ENCODE results near the gene LKAAEAR1.

Gene LKAAEAR1

DNA sequence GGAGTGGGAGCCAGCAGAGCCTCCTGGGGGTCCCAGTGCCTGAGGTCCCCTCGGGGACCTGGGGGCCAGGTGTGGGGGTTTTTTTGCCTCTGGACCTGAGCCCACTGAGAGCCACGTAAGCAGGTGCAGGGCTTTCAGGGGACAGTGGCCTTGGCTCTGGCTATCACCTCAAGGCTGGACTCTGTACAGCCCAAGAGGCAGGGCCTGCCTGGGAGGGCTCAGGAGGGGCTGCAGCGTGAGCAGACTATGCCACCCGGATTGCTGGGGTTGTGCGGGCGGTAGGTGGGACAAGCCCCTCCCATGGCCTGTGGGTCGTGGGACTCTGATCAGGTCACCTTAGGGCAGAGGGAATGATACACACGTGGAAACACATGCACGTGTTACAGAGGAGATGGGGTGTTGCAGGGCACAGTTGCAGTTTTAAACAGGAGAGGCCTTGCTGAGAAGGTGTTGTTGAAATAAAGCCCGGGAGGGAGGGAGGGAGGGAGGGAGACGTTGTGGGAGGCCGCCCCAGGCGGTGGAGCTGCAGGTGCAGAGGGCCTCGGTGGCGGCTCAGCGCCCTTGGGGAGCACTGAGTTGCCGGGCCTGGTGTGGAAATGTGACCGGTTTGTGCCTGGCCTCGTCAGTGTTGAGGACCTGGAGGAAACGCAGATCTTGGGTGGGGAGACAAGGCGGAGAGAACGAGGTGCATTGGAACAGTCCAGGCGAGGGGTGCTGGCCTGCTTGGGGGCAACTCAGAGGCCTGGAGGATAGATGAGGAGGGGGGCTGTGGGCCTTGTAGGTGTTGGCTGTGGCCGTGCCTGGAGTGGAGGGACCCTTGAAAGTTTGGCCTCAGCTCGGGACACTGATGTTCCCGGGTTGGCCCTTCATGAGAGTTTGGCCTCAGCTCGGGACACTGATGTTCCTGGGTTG lies 18.9 kb downstream of the LKAAEAR1 start:
- no peak for DNase-seq (ENCODE audit: low spot score)

DNA sequence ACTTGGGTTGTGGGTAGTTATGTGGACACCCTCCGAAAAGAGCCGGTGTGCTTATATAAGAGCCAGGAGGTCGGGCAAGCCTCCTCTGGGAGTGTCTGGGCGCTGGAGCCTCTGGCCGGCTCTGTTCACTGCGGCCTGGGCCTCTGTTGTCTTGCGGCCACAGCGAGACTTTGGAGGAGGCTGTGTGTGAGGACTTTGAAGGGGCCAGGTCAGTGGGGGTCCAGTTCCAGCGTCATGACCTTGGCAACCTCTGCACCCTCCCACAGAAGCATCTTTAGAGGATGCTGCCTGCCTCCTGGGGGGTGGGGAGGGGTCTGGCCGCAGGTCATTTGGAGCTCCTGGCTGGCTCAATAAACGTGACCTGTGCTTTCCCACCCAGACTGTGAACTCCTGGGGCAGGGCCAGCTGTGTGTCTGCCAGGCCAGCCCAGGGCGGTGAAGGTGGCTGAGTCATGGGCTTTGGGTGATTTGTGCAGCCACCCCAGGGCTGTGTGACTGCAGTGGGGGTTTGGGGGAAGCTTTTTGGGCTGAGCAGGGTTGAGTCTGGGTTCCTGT lies 20.0 kb downstream of the LKAAEAR1 start:
- DNase-seq (ENCODE audit: low spot score), result no peak

DNA sequence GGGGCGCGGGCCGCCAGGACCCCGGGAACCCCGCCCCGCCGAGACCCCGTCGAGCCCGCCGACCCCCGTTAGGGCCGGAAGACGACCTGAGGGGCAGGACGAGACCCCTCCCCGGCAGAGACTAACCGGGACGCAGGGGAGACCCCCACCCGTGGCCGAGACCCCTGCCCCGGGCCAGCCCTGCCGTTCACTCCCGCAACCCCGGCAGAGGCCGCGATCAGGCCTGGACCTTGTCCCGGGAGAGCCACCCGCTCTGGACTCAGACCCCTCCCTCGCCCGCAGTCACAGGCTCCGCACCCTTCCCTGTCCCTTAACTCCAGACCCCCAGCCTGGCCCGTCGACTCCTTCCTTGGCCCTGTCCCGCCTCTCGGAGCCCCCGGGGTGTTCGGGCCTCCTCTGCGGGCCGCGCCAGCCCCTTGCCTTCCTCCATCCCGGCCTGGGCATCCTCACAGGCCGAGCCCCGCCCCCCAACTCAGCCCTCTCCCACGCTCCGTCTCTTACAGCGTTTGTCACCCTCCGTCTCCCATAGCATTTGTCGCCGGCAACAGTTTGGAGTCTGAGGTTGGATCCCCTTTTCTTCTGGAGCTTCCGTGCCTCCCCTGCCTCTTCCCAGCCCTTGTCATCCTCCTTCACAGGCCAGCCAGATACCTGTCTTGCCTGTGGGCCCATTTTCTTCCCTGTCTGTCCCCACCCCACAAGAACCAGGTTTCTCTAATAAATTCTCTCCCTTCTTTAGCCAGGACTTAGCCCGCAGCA lies 20.6 kb downstream of the LKAAEAR1 start:
- no peak for DNase-seq (ENCODE audit: low spot score)

DNA sequence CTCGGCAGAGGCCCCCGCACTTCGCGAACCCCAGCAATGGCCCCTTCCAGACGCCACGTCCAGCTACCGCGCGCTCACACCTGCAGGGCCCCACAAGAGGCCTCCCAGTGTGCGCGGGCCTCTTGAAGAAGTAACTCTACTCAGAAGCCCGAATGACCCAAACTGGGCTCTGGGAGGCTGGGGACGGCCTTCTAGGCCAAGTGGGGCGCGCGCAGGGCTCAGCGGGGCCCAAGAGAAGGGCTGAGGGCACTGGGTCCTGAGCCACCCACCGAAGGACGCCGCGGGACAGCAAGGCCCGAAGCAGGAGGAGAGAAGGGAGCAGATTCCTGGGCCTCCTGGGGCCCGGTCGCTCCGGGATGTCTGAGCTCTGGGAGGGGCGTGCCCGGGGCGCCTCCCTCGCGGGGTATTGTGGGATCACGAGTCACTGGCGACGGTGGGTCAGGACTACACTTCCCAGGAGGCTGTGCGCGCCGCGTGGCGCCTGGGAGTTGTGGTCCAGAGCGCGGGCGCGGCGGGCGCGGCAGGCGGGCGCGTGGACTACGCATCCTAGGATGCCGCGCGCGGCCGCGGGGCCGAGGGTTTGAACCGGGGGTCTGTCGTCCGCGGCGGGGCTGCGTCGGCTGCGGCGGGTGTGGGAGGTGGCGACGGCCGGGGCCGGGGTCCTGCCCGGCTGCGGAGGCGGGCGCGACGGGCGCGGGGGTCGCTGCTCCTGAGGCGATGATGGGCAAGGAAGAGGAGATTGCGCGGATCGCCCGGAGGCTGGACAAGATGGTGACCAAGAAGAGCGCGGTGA lies 21.4 kb downstream of the LKAAEAR1 start, which contains the start of gene TCEA2:
TSS of gene TCEA2 (plus strand) at position 603 of the 793 bp plus-strand sequence. CDS start at position 718, 115 bp downstream.
- peak; percentile 89 for DNase-seq (ENCODE audit: low spot score)

DNA sequence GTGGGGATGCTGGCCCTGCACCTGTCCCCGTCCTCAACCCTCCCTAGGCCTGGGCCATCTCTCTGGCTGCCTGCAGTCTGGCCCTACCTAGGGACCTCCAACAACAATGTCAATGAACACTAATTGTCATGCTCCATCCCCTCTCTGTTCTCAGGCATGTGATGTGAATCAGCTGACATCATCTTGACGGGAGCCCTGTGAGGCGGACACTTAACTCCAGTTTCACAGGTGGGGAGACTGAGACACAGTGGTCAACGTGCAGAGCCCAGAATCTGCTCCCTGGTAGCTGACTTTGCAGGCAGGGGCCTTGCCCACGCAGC lies 22.0 kb downstream of the LKAAEAR1 start:
- no peak for DNase-seq (ENCODE audit: low spot score)

DNA sequence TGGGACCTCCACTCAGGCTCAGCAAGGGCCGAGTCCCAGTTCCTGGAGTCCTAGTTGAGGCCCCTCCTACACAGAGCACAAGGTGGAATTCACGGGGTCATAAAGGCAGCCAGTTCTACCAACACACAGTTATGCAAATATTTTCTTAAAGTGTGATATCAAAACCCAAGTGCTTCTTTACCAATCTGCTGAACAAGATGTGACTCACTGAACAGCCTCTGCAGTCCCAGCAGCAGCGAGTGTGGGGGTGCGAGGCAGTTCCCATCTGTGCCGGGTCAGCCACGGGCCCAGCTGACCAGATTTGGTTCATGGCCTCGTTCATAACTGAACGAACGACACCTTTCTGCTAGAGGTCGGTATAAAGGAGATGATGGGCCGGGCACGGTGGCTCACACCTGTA lies 25.7 kb downstream of the LKAAEAR1 start:
- DNase-seq (ENCODE audit: low spot score), result no peak

DNA sequence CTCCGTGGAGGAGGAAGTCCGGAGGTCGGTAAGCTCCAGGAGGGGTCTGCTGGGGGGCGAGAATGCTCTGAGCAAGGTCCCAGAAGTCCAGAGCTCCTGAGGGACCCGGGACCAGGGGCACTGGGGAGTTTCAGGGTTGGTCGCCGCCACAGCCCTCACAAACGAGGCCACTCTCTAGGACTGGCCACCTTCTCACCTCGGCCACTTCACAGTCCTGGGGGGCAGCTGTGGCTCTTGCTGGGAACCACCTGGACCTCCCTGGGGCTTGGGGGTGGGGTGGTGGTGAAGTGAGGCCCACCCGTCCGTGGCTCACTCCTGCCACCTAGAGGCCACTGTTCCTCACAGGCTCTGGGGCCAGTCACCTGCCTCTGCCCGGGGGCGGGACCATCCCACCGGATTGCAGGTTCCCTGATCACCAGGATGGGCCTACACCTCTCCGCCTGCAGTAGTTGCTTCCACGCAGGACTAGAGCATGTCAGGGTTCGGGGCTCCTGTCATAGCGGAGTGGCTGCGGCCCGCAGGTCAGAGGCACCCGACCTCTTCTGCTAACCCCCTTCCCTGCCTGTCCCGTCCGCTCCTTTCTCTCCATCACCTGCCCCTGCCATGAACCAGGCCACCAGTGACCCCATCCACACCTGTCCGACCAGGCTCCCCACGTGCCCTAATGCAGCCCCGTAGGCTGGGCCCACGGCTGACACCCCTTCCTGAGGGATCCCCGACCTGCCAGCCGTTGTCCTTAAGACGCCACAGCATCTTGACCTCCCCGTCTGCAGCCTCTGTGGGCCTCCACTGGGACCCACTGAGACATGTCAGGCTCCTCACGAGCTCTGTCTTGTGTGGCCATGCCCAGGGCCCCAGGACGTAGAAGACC lies 26.3 kb downstream of the LKAAEAR1 start:
- peak; percentile 81 for DNase-seq (ENCODE audit: low spot score)

DNA sequence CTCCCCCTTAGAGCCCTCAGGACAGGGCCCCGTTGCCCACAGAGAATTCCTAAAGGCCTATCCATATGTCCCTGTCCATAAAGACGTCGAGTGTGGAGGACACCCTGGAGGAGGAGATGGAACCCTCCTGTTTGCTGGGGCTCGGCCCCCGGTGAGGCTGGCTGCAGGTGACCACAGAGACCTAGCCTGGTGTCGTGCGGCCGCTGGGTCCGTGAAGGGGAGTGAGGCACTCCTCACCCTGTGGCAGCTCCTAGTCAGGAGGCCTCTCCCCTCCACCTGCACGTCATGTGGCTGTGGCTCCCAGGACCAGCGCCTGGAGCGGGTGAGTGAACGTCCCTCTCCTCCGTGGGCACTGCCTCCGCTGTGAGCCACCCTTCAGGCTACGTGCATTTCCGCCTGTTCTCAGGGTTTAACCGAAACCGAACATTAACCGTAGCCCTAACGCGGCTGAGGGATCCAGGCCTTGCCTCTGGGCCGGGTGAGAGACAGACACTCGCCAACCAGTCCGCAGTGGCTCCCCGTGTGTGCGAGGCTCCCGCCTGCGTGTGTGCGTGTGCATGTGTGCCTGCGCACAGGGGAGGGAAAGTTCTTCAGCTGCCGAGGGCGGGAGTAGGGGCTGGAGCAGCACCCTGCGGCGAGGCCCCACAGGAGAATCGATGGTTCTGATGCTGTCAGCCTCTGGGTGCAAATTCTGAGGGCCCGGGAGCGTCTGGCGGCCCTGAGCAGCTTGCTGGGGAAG lies 27.1 kb downstream of the LKAAEAR1 start:
- no peak for DNase-seq (ENCODE audit: low spot score)

DNA sequence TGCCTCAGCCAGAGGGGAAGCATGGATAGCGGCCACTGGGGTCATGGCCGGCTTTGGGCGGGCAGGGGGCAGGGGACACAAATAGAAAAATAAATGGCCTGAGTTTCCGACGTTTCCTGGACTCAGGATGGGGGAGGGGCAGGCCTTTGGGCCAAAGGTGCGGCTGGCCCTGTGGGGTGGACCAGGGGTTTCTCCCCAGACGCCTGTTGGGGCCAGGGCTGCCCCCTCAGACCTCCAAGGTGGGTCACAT lies 27.6 kb downstream of the LKAAEAR1 start:
- no peak for DNase-seq (ENCODE audit: low spot score)

DNA sequence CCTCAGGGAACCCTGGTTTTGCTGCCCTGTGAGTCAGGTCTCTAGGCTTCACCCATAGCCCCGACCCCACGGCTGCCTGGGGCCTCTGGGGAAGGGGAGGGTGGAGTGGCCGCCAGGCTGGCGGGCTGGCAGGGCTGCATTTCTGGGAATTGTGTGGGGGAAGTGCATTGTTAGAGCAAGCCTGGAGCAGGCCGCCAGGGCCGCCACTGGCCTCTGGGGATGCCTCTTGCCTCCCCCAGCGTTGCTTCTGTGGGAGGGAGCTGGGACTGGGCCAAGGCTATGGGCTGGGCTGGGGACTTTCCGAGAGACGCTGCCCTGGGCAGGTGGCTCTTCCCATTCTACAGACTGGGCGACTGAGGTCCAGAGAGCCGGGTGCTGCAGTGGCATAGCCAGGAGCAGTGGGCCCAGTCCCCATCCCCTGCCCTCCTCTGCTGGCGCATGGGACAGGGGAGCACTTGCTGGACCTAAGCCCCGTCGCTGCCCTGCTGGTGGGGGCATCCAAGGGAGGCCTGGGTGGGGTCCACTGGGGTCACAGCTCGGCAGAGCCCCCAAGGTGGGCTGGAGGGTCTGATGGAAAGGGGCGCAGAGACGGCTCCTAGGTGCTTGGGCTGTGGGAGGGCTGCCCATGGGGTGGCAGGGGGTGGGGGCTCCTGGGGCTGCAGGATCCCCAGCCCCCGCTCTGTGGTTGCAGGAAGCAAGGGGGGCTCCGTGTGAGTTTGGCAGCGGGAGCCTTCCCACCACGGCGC lies 28.1 kb downstream of the LKAAEAR1 start:
- DNase-seq (ENCODE audit: low spot score), result peak; percentile 92

DNA sequence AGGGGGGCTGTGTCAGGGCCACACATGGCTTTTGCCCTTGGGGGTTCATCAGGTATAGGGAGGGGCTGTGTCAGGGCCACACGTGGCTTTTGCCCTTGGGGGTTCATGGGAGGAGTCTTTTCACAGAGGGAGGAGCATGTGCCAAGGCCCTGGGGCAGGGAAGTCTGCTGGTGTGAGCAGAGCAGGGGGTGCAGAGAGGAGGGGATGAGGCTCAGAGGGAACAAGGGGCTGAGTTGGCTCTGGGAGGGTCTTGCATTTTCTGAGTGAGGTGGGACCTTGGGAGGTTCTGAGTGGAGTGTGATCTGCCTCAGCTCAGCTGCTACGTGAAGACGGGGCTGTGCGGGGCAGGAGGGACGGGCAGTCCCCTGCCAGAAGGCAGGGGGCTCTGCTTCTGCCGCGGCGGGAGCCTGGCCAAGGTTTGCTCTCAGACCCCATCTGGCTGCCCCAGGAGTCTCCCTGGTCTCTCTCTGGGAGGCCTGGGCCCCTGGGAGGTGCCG lies 28.8 kb downstream of the LKAAEAR1 start:
- DNase-seq (ENCODE audit: low spot score), result no peak

DNA sequence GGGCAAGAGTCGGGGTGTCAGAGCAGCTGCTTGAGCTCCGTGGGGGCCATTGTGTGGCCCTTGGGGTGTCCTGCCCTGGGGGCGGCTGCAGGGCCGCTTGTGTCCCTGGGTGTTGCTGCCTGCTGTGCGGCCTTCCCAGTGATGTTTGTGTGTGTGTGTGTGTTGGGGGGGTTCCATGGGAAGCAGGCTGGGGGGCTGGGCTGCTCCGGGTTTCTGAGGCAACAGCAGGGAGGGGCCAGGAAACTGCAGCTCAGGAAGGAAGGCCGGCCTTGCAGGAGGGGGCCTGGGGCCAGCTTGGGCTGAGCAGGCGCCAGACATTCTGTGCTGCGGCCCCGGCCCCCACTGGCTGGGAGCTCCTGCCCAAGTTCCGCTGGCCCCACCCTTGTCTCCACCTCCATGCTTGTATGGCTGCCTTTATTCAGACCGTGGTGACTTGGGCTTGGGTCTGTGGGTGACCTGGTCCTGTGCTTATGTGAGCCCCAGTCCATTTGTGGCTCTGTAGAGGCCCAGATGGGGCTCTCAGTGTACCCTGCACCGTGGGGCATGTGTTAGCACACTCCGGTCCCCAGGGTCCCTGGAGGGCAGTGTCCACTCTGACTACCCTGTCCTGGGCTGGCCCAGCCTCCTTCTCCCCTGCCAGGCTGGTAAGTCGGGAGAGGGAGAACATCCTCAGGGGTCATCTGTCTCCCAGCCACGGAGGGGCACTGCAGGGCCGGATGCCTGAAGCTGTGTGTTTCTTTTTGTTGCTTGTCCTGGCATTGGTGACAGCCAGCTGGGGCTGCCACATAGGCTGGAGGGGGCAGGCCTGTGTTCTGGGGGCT lies 30.1 kb downstream of the LKAAEAR1 start:
- DNase-seq (ENCODE audit: low spot score), result peak; percentile 97

DNA sequence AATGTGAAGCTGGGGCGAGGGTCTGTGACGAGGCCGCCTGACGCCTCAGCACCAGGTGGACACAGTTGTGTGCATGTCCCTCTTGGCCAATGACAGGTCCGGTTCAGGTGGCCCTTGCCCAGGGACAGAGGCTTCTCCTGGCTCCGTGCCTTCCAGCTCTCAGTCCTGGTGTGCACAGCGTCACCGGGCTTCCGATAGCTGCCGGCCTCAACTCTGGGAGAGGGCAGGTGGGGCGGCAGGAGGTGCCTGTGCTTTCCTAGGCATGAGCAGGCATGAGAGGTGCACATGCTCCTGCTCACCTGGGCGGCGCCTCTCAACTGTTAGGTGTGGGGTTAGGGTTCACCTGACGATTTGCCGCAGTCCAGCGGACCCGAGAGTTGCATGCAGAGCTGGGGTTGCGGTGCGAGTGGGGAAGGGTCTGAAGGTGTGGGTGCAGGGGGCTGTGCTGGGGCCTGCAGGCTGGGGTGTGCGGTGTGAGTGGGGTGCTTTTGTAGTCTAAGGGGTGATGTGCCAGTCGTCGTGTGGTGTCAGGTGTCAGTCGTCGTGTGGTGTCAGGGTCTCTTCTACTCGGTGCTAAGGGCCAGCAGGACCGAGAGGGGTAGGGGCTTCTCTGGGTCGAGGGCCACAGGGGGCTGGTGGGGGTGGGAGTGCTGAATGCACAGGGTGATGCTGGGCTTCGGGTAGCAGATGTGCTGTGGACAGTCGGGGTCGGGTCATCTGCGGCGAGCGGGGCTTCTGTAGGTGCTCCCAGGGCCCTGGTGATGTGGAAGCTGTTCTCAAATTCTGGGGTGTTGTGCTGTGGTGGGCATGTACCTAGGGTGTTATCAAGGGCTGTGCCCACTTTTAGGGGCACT lies 31.0 kb downstream of the LKAAEAR1 start:
- no peak for DNase-seq (ENCODE audit: low spot score)

DNA sequence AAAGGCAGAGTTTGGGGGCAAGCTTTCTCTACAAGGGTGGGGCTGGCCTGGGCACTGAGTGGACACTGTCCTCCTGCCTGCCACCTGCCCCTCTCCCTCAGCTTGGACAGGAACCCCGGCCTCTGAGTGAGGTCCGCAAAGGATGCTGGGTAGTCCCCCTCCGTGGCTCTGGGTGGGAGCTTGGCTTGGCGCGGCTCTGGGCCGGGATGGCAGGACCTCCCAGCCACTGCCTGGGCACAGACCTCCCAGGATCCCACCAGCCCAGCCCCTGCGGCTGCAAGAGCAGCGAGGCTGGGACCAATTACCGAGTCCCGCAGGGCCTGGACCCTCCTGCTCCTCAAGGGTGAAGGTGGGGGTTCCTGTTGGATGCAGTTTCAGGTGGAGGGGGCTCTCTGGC lies 31.9 kb downstream of the LKAAEAR1 start:
- no peak for DNase-seq (ENCODE audit: low spot score)

DNA sequence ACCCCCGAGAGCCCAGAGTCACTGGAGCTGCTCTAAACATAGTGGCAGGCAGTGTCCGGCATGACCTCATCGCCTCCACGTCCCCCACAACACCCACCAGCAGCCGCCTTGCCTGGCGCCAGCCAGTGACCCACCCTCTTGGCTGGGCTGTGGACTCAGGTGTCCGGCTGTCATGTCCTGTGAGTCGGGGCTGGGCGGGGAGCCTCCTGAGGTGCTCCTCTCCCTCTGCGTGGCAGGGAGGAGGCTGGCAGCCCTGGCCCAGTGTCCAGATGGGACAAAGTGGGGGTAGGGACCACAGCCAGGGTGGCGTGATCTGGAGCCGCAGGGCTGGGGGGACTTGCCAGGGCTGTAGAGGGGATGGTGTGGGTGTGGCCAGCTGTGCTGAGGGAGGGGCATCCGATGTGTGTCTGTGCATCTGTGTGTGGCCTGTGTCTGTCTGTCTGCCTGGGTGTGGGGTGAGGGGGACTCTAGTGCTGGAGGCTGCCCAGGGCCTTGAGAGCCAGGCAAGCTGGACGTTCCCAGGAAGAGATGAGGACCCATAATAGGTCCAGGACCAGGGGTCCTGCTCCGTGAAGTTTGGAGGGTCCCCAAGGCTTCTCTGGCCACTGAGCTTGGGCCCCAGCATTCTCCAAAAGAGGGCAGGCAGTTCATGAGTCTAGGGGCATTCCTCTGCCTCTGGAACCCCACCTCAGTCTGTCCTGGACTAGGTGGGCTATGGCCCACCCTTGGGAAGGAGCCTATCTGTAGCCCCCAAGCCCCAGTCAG lies 32.5 kb downstream of the LKAAEAR1 start:
- DNase-seq (ENCODE audit: low spot score), result peak; percentile 93

DNA sequence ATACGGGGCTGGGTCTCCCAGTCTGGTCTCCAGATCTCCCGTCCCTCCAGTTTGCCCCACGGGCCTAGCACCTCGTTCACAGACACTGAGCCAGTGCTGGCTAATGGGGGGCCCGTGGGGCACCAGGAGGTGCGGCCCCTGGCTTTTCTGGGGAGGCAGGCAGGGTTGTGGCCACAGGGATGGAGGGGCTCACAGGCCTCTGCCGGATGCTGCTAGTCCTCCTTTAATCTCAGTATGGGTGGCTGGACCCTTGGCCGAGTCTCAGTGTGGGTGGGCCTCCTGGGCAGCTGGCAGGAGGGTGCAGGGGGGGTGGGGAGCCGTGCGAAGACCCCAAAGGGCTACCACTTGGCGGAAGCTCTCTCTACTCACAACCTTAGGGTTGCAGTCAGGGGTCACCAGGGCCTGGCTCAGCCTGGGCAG lies 33.2 kb downstream of the LKAAEAR1 start:
- no peak for DNase-seq (ENCODE audit: low spot score)
